GM12872 (cell line): ENCODE results near the gene PCARE.

Experiments used
- CTCF ChIP-seq: IDR thresholded peaks from 3 replicates; pipeline ENCODE4 v1.5.1; 2011; ENCODE audit warnings: low read depth, mild to moderate bottlenecking, low read length, moderate library complexity; ENCODE audit not compliant: insufficient read depth

PCARE gene

DNA sequence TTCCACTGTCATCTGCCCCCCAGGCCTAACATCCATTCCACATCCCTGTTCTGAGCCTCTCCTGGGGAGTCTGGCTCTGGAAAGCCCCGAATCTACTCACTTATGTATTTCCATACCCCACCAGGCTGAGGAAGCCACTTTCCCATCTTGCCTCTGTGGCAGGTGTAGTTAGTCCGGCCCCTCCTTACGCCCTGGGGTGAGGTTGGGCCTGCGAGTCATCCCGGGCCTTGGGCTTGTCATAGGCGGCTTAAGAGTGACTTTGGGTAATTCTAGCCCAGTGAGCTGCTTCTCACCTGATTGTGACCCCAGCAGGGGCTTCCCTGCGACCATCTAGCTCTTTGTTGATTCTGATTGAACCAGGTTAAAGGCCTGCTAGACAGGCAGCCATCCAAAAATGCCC lies 21.1 kb downstream of the PCARE start:
- TF ChIP-seq CTCF: no peak

DNA sequence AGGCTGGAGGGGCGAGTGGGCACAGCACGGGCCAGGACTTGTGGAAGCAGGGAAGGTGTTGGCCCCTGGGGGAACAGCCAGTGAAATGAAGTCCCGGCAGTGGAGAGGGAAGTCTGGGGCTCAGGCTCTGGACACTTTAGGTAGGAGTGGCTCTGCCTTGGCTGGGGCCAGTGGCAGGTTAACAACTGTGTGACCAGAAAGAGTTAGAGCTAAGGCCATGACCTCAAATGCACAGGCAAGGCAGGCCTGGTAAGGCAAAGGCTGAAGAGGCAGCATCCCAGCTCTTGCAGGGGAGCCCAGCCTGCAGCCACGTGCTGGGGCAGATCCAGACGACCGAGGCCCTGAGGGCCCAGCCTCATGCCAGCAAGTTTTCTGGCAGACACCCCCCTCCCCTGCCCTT lies 21.5 kb downstream of the PCARE start:
- no peak for TF ChIP-seq CTCF

- TF ChIP-seq CTCF: no peak
Measured at GRCh38 chr2:29051730-29052129, 22.6 kb downstream of the PCARE start.

DNA sequence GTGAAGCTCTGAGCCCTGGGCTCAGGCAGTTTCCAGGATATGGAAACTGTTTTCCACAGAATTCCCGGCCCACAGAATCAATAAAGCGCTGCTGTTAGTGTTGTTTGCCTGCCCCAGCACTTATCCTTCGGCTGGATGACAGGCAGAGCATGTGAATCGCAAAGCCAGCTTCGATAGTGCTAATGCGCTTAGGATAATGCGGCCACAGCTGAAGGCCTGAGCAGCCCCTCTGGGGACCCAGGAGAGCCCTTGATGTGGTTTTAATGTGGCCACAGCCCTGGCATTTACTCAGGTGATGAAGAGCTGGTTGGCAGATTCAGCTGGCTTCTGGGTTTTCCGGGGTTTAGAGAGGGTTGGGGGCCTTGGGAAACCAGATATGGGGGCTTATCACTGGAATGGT lies 23.7 kb downstream of the PCARE start:
- TF ChIP-seq CTCF: no peak

DNA sequence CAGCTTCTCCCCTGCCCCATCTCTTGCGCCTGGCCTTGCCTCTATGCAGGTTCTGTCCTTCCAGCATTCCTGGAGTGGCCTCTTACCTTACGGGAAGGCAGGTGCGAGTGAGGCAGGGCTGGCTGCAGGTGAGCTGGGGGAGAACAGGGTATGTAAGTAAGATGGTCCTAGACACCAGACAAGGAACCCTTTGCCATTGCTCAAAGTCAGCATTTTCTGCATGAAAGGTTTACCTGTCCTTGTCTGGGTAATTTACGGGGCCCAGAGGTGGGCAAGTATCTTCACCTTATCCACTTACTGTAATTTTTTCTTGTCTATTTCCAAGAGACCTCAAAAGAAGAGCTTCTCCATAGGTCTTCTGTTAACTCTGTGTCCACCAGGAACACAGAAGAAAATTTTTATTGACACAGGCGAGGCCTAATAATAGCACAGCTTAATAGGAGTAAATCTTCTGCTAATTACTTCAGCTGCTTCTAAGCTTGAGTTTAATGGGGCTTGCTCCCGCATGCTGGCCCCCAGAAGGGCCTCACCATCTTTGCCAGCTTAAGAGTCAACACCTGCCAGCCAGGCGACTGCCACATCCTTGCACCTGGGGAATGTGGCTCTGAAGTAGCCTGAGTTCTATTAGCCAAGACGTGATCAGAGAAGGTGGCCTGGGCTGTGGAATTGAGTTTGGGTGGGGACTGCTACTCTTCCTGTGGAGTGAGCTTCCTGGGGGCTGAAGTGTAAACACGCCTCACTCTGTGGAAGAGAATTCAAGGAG lies 27.1 kb downstream of the PCARE start:
- TF ChIP-seq CTCF: no peak

- no peak for TF ChIP-seq CTCF
Measured at GRCh38 chr2:29046321-29046720, 28.0 kb downstream of the PCARE start.

- TF ChIP-seq CTCF: no peak
Measured at GRCh38 chr2:29044459-29044858, 29.9 kb downstream of the PCARE start.

- TF ChIP-seq CTCF: no peak
Measured at GRCh38 chr2:29042561-29043075, 31.7 kb downstream of the PCARE start.
